H1 (cell line): Measurements from ENCODE around the gene ADM2. TPM values are rescaled to one million over a fixed set of nuclear protein-coding genes. Genes with fewer than 3 reads are reported as not detected.
"Not testable (repeated sequence)": the region's sequence is repeated elsewhere in the genome, so short reads cannot be mapped to it uniquely, and the experiment has no call there.

Source experiments
- CTCF ChIA-PET: fragments of 300-600 bp; sonication (Branson Sonifier 250); formaldehyde crosslinking; loops from one replicate; lab custom pipeline; 2021; ENCODE audit not compliant: partially characterized antibody; lab: Charles Lee
- POLR2A ChIA-PET: fragments of 300-600 bp; sonication (Branson Sonifier 250); formaldehyde crosslinking; loops from one replicate; lab custom pipeline; 2021; ENCODE audit warnings: inconsistent platforms; ENCODE audit not compliant: partially characterized antibody; lab: Charles Lee
- DNase-seq, 2 experiments: peaks; one replicate each; pipeline versions ENCODE4 v3.0.0 to v3.0.0-alpha.2; 2010 to 2022; ENCODE audit warnings: low spot score in 2 of 2, low read depth in 1 of 2, mixed read lengths in 1 of 2
- FAIRE-seq: peaks from 2 replicates; lab custom pipeline; 2011; peaks lifted over from hg19 to GRCh38; lab: Jason Lieb, UNC
- H2AFZ ChIP-seq: 2 replicates; pipeline ENCODE4 v1.8.1; 2012; ENCODE audit warnings: low read length, inconsistent platforms
- H2AK5ac ChIP-seq: 2 replicates; pipeline ENCODE4 v1.6.1; 2013; ENCODE audit warnings: low read depth, low read length
- H2BK120ac ChIP-seq: replicated peaks from 2 replicates; pipeline ENCODE3; 2013; ENCODE audit warnings: low read depth, low read length, inconsistent platforms
- H2BK12ac ChIP-seq: 2 replicates; pipeline ENCODE4 v1.6.1; 2013; ENCODE audit warnings: low read depth, low read length
- H2BK15ac ChIP-seq: 2 replicates; pipeline ENCODE4 v1.6.1; 2013; ENCODE audit warnings: low read length
- H2BK20ac ChIP-seq: 2 replicates; pipeline ENCODE4 v1.6.1; 2013; ENCODE audit warnings: low read length
- H2BK5ac ChIP-seq: 2 replicates; pipeline ENCODE4 v1.6.1; 2013; ENCODE audit warnings: low read depth, low read length
- H3K14ac ChIP-seq: 2 replicates; pipeline ENCODE4 v1.6.1; 2013; ENCODE audit warnings: inconsistent platforms; ENCODE audit not compliant: insufficient read length
- H3K18ac ChIP-seq: 2 replicates; pipeline ENCODE4 v1.6.1; 2013; ENCODE audit warnings: low read length; ENCODE audit errors: extremely low read depth
- H3K23ac ChIP-seq: 2 replicates; pipeline ENCODE4 v1.6.1; 2013; ENCODE audit warnings: inconsistent platforms; ENCODE audit not compliant: insufficient read length
- H3K23me2 ChIP-seq: 2 replicates; pipeline ENCODE4 v1.6.1; 2013; ENCODE audit warnings: low read depth, low read length
- H3K27ac ChIP-seq: 2 replicates; pipeline ENCODE4 v1.6.1; 2011; ENCODE audit warnings: low read depth, low read length, inconsistent platforms
- H3K27me3 ChIP-seq, 4 experiments: replicated peaks in 1 of 4; 1 replicate in 1 of 4; 2 replicates in 3 of 4; pipeline versions ENCODE4 v1.6.1 to v1.8.1; 2011 to 2013; ENCODE audit warnings: low read length in 3 of 4, mild to moderate bottlenecking in 3 of 4, inconsistent platforms in 2 of 4, mixed read lengths in 2 of 4, moderate library complexity in 1 of 4; ENCODE audit not compliant: control insufficient read depth in 3 of 4, insufficient read depth in 3 of 4; ENCODE audit errors: extremely low read depth in 1 of 4
- H3K36me3 ChIP-seq, 4 experiments: 2 replicates each; pipeline versions ENCODE4 v1.6.1 to v1.8.1; 2011 to 2013; ENCODE audit warnings: mild to moderate bottlenecking in 4 of 4, low read length in 3 of 4, moderate library complexity in 2 of 4, control low read depth in 1 of 4, inconsistent platforms in 1 of 4; ENCODE audit not compliant: insufficient read depth in 4 of 4, control insufficient read depth in 2 of 4
- H3K4ac ChIP-seq: replicated peaks from 2 replicates; pipeline ENCODE3; 2013; ENCODE audit warnings: low read length, low read depth, mixed read lengths, inconsistent platforms; ENCODE audit not compliant: insufficient read length
- H3K4me1 ChIP-seq, 4 experiments: replicated peaks in 1 of 4; 1 replicate in 1 of 4; 2 replicates in 3 of 4; pipeline versions ENCODE4 v1.6.1 to v1.8.1; 2011 to 2013; ENCODE audit warnings: low read length in 3 of 4, inconsistent platforms in 2 of 4, mixed read lengths in 1 of 4; ENCODE audit not compliant: insufficient read depth in 4 of 4, control insufficient read depth in 3 of 4
- H3K4me2 ChIP-seq, 2 experiments: 2 replicates each; pipeline versions ENCODE4 v1.6.1 to v1.8.1; 2011 to 2013; ENCODE audit warnings: low read depth in 2 of 2, low read length in 2 of 2, control low read depth in 1 of 2, inconsistent platforms in 1 of 2, mild to moderate bottlenecking in 1 of 2; ENCODE audit not compliant: insufficient read depth in 1 of 2
- H3K4me3 ChIP-seq, 4 experiments: fragments of 200-600, 300-600 bp in 1 of 4; sonication (generic), shearing (Covaris generic), sonication (Bioruptor Twin) in 1 of 4; 2 replicates each; pipeline versions ENCODE4 v1.5.1 to v1.8.1; 2011 to 2016; ENCODE audit warnings: low read length in 4 of 4, low read depth in 3 of 4, control low read depth in 2 of 4, inconsistent platforms in 2 of 4, mild to moderate bottlenecking in 2 of 4, mixed read lengths in 1 of 4, moderate library complexity in 1 of 4; ENCODE audit not compliant: insufficient read depth in 2 of 4; ENCODE audit errors: extremely low read depth in 1 of 4
- H3K56ac ChIP-seq: replicated peaks from 2 replicates; pipeline ENCODE3; 2013; ENCODE audit warnings: low read depth, mild to moderate bottlenecking, mixed read lengths, low read length, inconsistent platforms; ENCODE audit not compliant: insufficient read length
- H3K79me1 ChIP-seq: 2 replicates; pipeline ENCODE4 v1.6.1; 2013; ENCODE audit warnings: low read depth, low read length, control low read depth
- H3K79me2 ChIP-seq, 2 experiments: 2 replicates each; pipeline versions ENCODE4 v1.6.1 to v1.8.1; 2012 to 2013; ENCODE audit warnings: low read length in 2 of 2, mild to moderate bottlenecking in 2 of 2, inconsistent platforms in 1 of 2; ENCODE audit not compliant: insufficient read depth in 2 of 2, control insufficient read depth in 1 of 2
- H3K9ac ChIP-seq, 4 experiments: replicated peaks in 1 of 4; 1 replicate in 1 of 4; 2 replicates in 3 of 4; pipeline versions ENCODE4 v1.6.1 to v1.8.1; 2011 to 2013; ENCODE audit warnings: low read depth in 3 of 4, low read length in 3 of 4, control low read depth in 2 of 4, mild to moderate bottlenecking in 2 of 4, moderate library complexity in 2 of 4, inconsistent platforms in 1 of 4; ENCODE audit errors: extremely low read depth in 1 of 4
- H3K9me3 ChIP-seq, 2 experiments: 2 replicates each; pipeline versions ENCODE4 v1.6.1 to v1.8.1; 2012 to 2013; ENCODE audit warnings: mild to moderate bottlenecking in 2 of 2, moderate library complexity in 2 of 2, control low read depth in 1 of 2, inconsistent platforms in 1 of 2, low read depth in 1 of 2, low read length in 1 of 2, mixed read lengths in 1 of 2; ENCODE audit not compliant: insufficient read depth in 2 of 2
- H4K20me1 ChIP-seq, 2 experiments: replicated peaks in 1 of 2; 2 replicates each; pipeline versions ENCODE3 to v1.8.1; 2011 to 2013; ENCODE audit warnings: inconsistent platforms in 2 of 2, low read length in 2 of 2, mild to moderate bottlenecking in 1 of 2; ENCODE audit not compliant: insufficient read depth in 2 of 2, control insufficient read depth in 1 of 2
- H4K5ac ChIP-seq: 2 replicates; pipeline ENCODE4 v1.6.1; 2013; ENCODE audit warnings: low read length, low read depth, mixed read lengths, inconsistent platforms; ENCODE audit not compliant: insufficient read length
- H4K8ac ChIP-seq: 2 replicates; pipeline ENCODE4 v1.8.0; 2013; ENCODE audit warnings: mild to moderate bottlenecking, moderate library complexity, low read length, inconsistent platforms; ENCODE audit not compliant: insufficient read depth; ENCODE audit errors: extremely low read depth
- H4K91ac ChIP-seq: replicated peaks from 2 replicates; pipeline ENCODE3; 2013; ENCODE audit warnings: low read length, mixed read lengths, inconsistent platforms; ENCODE audit not compliant: insufficient read length
- WGBS, 2 experiments: shearing (Covaris generic) in 1 of 2; methylation state at CpG; one replicate each; pipeline versions ENCODE4 v1.1.6 to v1.1.7; 2013 to 2015; ENCODE audit warnings: low lambda C conversion rate in 2 of 2, mixed read lengths in 2 of 2, inconsistent platforms in 1 of 2, low coverage in 1 of 2, missing lambda C conversion rate in 1 of 2; ENCODE audit not compliant: insufficient replicate concordance in 2 of 2, insufficient coverage in 1 of 2, insufficient read length in 1 of 2; ENCODE audit errors: extremely low coverage in 1 of 2, missing lambda C conversion rate in 1 of 2; 5-methylcytosine and 5-hydroxymethylcytosine counted together
- polyA plus RNA-seq, 7 experiments: library from polyadenylated mRNA; depleted of rRNA in 3 of 7; stranded (reverse) in 5 of 7; unstranded in 2 of 7; fragments of >200 nt in 5 of 7; fragments of 200-250 nt in 2 of 7; gene quantifications; 1 replicate in 5 of 7; 2 replicates in 1 of 7; 4 replicates in 1 of 7; pipeline versions ENCODE4 v1.2.1 to v1.2.3, GENCODE V29; 2011 to 2013; ENCODE audit warnings: missing spikeins in 2 of 7, mixed read lengths in 2 of 7
- total RNA-seq: library from RNA; stranded (reverse); fragmentation: NEBNext Ultra II Directional; extraction: Animal tissue kit (Norgen Biotek cat#: 25700); gene quantifications from 2 replicates; pipeline ENCODE4 v1.2.1, GENCODE V29; 2021

Gene ADM2
- total and polyA plus RNA-seq, 2 of the 8 experiments (the other 6 are each of a cell fraction or from before 2014, with no cell fraction given), result 3.3 to 7.5 TPM

- H4K91ac ChIP-seq, FAIRE-seq, DNase-seq, H4K8ac ChIP-seq, H2BK12ac ChIP-seq, H3K27me3 ChIP-seq, H3K4me2 ChIP-seq, H3K9me3 ChIP-seq, H2AFZ ChIP-seq, H3K9ac ChIP-seq, H2BK120ac ChIP-seq, H3K14ac ChIP-seq, H2BK15ac ChIP-seq, H4K20me1 ChIP-seq, H3K4me3 ChIP-seq, H3K23ac ChIP-seq, H3K4ac ChIP-seq, H2BK5ac ChIP-seq, H3K79me2 ChIP-seq, H3K23me2 ChIP-seq, H3K18ac ChIP-seq, H3K79me1 ChIP-seq, H3K4me1 ChIP-seq, CTCF ChIA-PET, H2BK20ac ChIP-seq, POLR2A ChIA-PET, H2AK5ac ChIP-seq, H3K27ac ChIP-seq, H3K56ac ChIP-seq, H4K5ac ChIP-seq: not testable (repeated sequence)
- 88% methylated on average over 9 of the region's 24 CpGs; no CpG with 5 or more reads in 1 of the 2 experiments for WGBS, 2 experiments
- peaks cover 11 to 39% (median 21%) of the 10 kb centered on the region in 4 experiments for H3K36me3 ChIP-seq
Measured at GRCh38 chr22:50432877-50433510, 48.3 kb upstream of the ADM2 start.
